ENCODE data around the gene RNF157. TPM values are rescaled to one million over a fixed set of nuclear protein-coding genes. Genes with fewer than 3 reads are reported as not detected.

RNF157 gene
- total RNA-seq, 1 experiment from 2014 or later = 0.86 TPM

DNA sequence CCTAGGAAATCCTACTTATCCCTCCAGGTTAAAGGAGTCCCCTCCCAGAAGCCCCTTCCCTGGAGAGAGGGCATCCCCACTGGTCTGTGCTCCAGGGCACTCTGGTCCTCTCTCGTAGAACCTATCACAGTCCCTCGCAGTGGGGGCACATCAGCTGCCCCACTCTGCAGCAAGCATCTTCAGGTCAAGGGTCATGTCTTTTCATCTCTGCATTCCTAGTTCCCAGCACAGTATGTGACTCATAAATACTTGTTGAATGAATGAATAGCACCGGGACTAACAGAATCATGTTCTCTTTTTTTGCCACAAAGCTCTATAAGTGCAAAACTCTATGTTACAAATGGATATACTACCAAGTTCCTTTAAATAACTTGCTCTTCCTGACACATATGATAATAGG lies 36.0 kb downstream of the RNF157 start (continued):
- TF ChIP-seq, protein P1, sequence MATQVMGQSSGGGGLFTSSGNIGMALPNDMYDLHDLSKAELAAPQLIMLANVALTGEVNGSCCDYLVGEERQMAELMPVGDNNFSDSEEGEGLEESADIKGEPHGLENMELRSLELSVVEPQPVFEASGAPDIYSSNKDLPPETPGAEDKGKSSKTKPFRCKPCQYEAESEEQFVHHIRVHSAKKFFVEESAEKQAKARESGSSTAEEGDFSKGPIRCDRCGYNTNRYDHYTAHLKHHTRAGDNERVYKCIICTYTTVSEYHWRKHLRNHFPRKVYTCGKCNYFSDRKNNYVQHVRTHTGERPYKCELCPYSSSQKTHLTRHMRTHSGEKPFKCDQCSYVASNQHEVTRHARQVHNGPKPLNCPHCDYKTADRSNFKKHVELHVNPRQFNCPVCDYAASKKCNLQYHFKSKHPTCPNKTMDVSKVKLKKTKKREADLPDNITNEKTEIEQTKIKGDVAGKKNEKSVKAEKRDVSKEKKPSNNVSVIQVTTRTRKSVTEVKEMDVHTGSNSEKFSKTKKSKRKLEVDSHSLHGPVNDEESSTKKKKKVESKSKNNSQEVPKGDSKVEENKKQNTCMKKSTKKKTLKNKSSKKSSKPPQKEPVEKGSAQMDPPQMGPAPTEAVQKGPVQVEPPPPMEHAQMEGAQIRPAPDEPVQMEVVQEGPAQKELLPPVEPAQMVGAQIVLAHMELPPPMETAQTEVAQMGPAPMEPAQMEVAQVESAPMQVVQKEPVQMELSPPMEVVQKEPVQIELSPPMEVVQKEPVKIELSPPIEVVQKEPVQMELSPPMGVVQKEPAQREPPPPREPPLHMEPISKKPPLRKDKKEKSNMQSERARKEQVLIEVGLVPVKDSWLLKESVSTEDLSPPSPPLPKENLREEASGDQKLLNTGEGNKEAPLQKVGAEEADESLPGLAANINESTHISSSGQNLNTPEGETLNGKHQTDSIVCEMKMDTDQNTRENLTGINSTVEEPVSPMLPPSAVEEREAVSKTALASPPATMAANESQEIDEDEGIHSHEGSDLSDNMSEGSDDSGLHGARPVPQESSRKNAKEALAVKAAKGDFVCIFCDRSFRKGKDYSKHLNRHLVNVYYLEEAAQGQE (IDR thresholded peaks at IDR 0.05; ENCODE audit: low read depth) = no peak
- TF ChIP-seq FOSL1 (IDR thresholded peaks at IDR 0.05; ENCODE audit: low read depth) = peak; percentile 56; the same call in 1 of the 2 replicates

DNA sequence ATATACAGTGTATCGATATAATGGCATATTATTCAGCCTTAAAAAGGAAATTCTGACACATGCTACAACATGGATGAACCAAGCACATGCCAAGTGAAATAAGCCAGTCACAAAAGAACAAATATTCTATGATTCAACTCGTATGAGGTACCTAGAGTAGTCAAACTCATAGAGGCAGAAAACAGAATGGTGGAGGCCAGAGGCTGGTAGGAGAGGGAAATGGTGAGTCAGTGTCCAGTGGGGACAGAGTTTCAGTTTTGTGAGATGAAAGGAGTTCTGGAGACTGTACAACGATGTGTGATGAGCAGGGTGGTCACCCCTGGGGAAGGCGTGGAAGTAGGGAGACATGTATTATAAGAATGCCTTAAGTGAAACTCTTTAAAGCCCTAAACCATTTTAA lies 39.9 kb downstream of the RNF157 start:
- Histone ChIP-seq H3K4me3 (replicated peaks in 1 of 2; ENCODE audit: low read depth in 1 of 2, low read length in 2 of 2) (no peak overlapping the region), H3K4me2 (ENCODE audit: low read length) (no peak overlapping the region), H3K27me3 (ENCODE audit: insufficient read depth, low read length) (no peaks in the 10 kb centered on the region), H3K9me2 (ENCODE audit: insufficient read depth) (no peaks in the 10 kb centered on the region), H3K9ac (ENCODE audit: low read length) (no peak overlapping the region), H2AFZ (ENCODE audit: low read depth, low read length, poor library complexity, severe bottlenecking) (no peak overlapping the region), H3K36me3 (ENCODE audit: control insufficient read depth in 1 of 2, insufficient read depth in 2 of 2, low read length in 2 of 2) (no peaks in the 10 kb centered on the region), H3K4me1 (ENCODE audit: control insufficient read depth in 1 of 2, insufficient read depth in 2 of 2, low read length in 2 of 2) (peaks cover 11 to 13% of the 10 kb centered on the region in 2 experiments), H3K27ac (ENCODE audit: low read depth, low read length) (no peak overlapping the region), H3K9me3 (ENCODE audit: control insufficient read depth in 1 of 2, insufficient read depth in 1 of 2, low read depth in 1 of 2, low read length in 2 of 2) (no peaks in the 10 kb centered on the region), H3K79me2 (ENCODE audit: insufficient read depth, low read length) (no peaks in the 10 kb centered on the region), H4K20me1 (ENCODE audit: insufficient read depth) (no peaks in the 10 kb centered on the region)
- no peak for ATAC-seq
- DNase-seq (ENCODE audit: low read depth, low spot score) = no peak
- TF ChIP-seq FOSL1 (IDR thresholded peaks at IDR 0.05; ENCODE audit: low read depth) (no peak), ZFX (IDR thresholded peaks at IDR 0.05) (no peak), EGR1 (IDR thresholded peaks at IDR 0.05; ENCODE audit: low read depth) (no peak)
- CTCF ChIA-PET = no interaction called here
- POLR2A ChIA-PET = no interaction called here
- intact Hi-C loops (cut with micrococcal nuclease) = no loop called here
- RAD21 ChIA-PET (ENCODE audit: low non-redundant PET in 1 of 2, low total read pairs in 2 of 2, uncharacterized antibody in 2 of 2, unreplicated experiment in 2 of 2) = no interaction called here
- no TSS peak for BruUV-seq (replicated peaks)

DNA sequence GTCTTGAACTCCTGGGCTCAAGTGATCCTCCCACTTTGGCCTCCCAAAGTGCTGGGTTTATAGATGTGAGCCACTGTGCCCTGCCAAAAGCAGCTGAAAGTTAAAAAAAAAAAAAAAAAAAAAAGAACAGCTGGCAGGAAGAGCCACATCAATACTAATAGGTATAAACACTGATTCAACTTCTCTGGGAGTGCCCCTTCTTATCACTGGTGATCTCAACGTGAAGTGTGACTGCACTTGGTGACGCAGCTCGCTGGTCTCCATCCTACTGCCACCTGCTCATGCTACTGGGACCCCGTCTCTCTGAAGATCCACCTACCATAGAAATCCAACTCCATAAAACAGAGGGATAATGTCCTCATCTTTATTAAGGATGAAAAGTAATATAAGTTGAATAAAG lies 40.8 kb downstream of the RNF157 start:
- H3K36me3 ChIP-seq (ENCODE audit: control insufficient read depth in 1 of 2, insufficient read depth in 2 of 2, low read length in 2 of 2) = no peaks in the 10 kb centered on the region
- no peak overlapping the region for H3K4me3 ChIP-seq (replicated peaks in 1 of 2; ENCODE audit: low read depth in 1 of 2, low read length in 2 of 2)
- no peak overlapping the region for H2AFZ ChIP-seq (ENCODE audit: low read depth, low read length, poor library complexity, severe bottlenecking)
- ChIA-PET RAD21 (ENCODE audit: low non-redundant PET in 1 of 2, low total read pairs in 2 of 2, uncharacterized antibody in 2 of 2, unreplicated experiment in 2 of 2) (no interaction called here), POLR2A (no interaction called here), CTCF (no interaction called here)
- no peak overlapping the region for H3K9ac ChIP-seq (ENCODE audit: low read length)
- ATAC-seq (no peak), DNase-seq (ENCODE audit: low read depth, low spot score) (no peak)
- H3K27ac ChIP-seq (ENCODE audit: low read depth, low read length) = no peak overlapping the region
- H3K27me3 ChIP-seq (ENCODE audit: insufficient read depth, low read length) = no peaks in the 10 kb centered on the region
- H3K79me2 ChIP-seq (ENCODE audit: insufficient read depth, low read length) = no peaks in the 10 kb centered on the region
- intact Hi-C loops (cut with micrococcal nuclease) = no loop called here
- no peaks in the 10 kb centered on the region for H3K9me3 ChIP-seq (ENCODE audit: control insufficient read depth in 1 of 2, insufficient read depth in 1 of 2, low read depth in 1 of 2, low read length in 2 of 2)
- peaks cover 6 to 8% of the 10 kb centered on the region in 2 experiments for H3K4me1 ChIP-seq (ENCODE audit: control insufficient read depth in 1 of 2, insufficient read depth in 2 of 2, low read length in 2 of 2)
- H3K4me2 ChIP-seq (ENCODE audit: low read length) = no peak overlapping the region
- BruUV-seq (replicated peaks) = no TSS peak
- no peaks in the 10 kb centered on the region for H4K20me1 ChIP-seq (ENCODE audit: insufficient read depth)
- H3K9me2 ChIP-seq (ENCODE audit: insufficient read depth) = no peaks in the 10 kb centered on the region
- TF ChIP-seq, protein P2, sequence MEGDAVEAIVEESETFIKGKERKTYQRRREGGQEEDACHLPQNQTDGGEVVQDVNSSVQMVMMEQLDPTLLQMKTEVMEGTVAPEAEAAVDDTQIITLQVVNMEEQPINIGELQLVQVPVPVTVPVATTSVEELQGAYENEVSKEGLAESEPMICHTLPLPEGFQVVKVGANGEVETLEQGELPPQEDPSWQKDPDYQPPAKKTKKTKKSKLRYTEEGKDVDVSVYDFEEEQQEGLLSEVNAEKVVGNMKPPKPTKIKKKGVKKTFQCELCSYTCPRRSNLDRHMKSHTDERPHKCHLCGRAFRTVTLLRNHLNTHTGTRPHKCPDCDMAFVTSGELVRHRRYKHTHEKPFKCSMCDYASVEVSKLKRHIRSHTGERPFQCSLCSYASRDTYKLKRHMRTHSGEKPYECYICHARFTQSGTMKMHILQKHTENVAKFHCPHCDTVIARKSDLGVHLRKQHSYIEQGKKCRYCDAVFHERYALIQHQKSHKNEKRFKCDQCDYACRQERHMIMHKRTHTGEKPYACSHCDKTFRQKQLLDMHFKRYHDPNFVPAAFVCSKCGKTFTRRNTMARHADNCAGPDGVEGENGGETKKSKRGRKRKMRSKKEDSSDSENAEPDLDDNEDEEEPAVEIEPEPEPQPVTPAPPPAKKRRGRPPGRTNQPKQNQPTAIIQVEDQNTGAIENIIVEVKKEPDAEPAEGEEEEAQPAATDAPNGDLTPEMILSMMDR (IDR thresholded peaks at IDR 0.05 in 2 of 3, conservative IDR thresholded peaks at IDR 0.05 in 1 of 3; ENCODE audit: borderline replicate concordance in 1 of 3, insufficient read depth in 1 of 3, low read depth in 2 of 3, low read length in 2 of 3) = no peak
- no peak for TF ChIP-seq EZH2phosphoT487 (IDR thresholded peaks at IDR 0.05; ENCODE audit: borderline replicate concordance)
- TF ChIP-seq, protein P3, sequence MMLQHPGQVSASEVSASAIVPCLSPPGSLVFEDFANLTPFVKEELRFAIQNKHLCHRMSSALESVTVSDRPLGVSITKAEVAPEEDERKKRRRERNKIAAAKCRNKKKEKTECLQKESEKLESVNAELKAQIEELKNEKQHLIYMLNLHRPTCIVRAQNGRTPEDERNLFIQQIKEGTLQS (IDR thresholded peaks at IDR 0.05) = no peak
- TF ChIP-seq, protein P1 (IDR thresholded peaks at IDR 0.05; ENCODE audit: low read depth) = no peak
- no peak for TF ChIP-seq SRF (IDR thresholded peaks at IDR 0.05; ENCODE audit: low read depth)
- no peak for TF ChIP-seq POLR2A (IDR thresholded peaks at IDR 0.05; ENCODE audit: borderline replicate concordance, extremely low read depth, insufficient read depth, insufficient read length)

Data from HCT116 (cell line).